ENCODE data around the gene C19orf47. TPM values are rescaled to one million over a fixed set of nuclear protein-coding genes. Genes with fewer than 3 reads are reported as not detected.

C19orf47 gene
- total RNA-seq, 1 donor from 2014 or later: 28.9 TPM

- peak overlapping the region; percentile 99 for H3K4me3 Mint-ChIP-seq
- H3K36me3 Mint-ChIP-seq (ENCODE audit: low read depth): peaks cover 16% of the 10 kb centered on the region
- intact Hi-C loops (cut with micrococcal nuclease): loop anchor here (10.0 kb wide), 2 partner anchors 288 to 332 kb away; partner anchors contain the start of gene ZNF546
Measured at GRCh38 chr19:40282920-40283319, 65.3 kb downstream of the C19orf47 start.

GRCh38 chr19:40282209-40282580, 66.0 kb downstream of the C19orf47 start:
- H3K9me3 Mint-ChIP-seq: no peaks in the 10 kb centered on the region
- intact Hi-C loops (cut with micrococcal nuclease): loop anchor here (10.0 kb wide), 2 partner anchors 287 to 333 kb away; partner anchors contain the start of gene ZNF546
- no peak for DNase-seq
- H3K27me3 Mint-ChIP-seq: peaks cover 2% of the 10 kb centered on the region
- H3K4me1 Mint-ChIP-seq: peaks cover 54% of the 10 kb centered on the region
- H3K36me3 Mint-ChIP-seq (ENCODE audit: low read depth): peaks cover 16% of the 10 kb centered on the region
- H3K27ac Mint-ChIP-seq: no peak overlapping the region
- no peak overlapping the region for H3K4me3 Mint-ChIP-seq

More at GRCh38 chr19:40282920-40283319, 65.3 kb downstream of the C19orf47 start:
- Mint-ChIP-seq H3K27me3 (peaks cover 2% of the 10 kb centered on the region), H3K4me1 (peaks cover 49% of the 10 kb centered on the region), H3K27ac (peak overlapping the region; percentile 98), H3K9me3 (no peaks in the 10 kb centered on the region)
- DNase-seq: no peak

- intact Hi-C loops (cut with micrococcal nuclease): loop anchor here (10.0 kb wide), 2 partner anchors 287 to 333 kb away; partner anchors contain the start of gene ZNF546
- Mint-ChIP-seq H3K4me1 (peaks cover 53% of the 10 kb centered on the region), H3K4me3 (no peak overlapping the region), H3K27me3 (peaks cover 2% of the 10 kb centered on the region), H3K27ac (no peak overlapping the region), H3K36me3 (ENCODE audit: low read depth) (peaks cover 16% of the 10 kb centered on the region), H3K9me3 (no peaks in the 10 kb centered on the region)
- no peak for DNase-seq
Measured at GRCh38 chr19:40281381-40282208, 66.6 kb downstream of the C19orf47 start.

- Mint-ChIP-seq H3K4me3 (peak overlapping the region; percentile 10), H3K4me1 (peaks cover 48% of the 10 kb centered on the region), H3K27me3 (peaks cover 2% of the 10 kb centered on the region), H3K27ac (peak overlapping the region; percentile 1), H3K36me3 (ENCODE audit: low read depth) (peaks cover 16% of the 10 kb centered on the region), H3K9me3 (no peaks in the 10 kb centered on the region)
- DNase-seq: no peak
- intact Hi-C loops (cut with micrococcal nuclease): loop anchor here (10.0 kb wide), 2 partner anchors 286 to 334 kb away; partner anchors contain the start of gene ZNF546
Measured at GRCh38 chr19:40280608-40281221, 67.5 kb downstream of the C19orf47 start.

- DNase-seq: no peak
- no peaks in the 10 kb centered on the region for H3K27me3 Mint-ChIP-seq
- peak overlapping the region; percentile 67 for H3K27ac Mint-ChIP-seq
Measured at GRCh38 chr19:40279761-40280607, 68.2 kb downstream of the C19orf47 start.

GRCh38 chr19:40279120-40279551, 69.1 kb downstream of the C19orf47 start:
- peaks cover 51% of the 10 kb centered on the region for H3K4me1 Mint-ChIP-seq
- intact Hi-C loops (cut with micrococcal nuclease): no loop called here
- no peak for DNase-seq
- H3K9me3 Mint-ChIP-seq: no peaks in the 10 kb centered on the region
- no peak overlapping the region for H3K27ac Mint-ChIP-seq
- H3K36me3 Mint-ChIP-seq (ENCODE audit: low read depth): peaks cover 8% of the 10 kb centered on the region
- H3K27me3 Mint-ChIP-seq: no peaks in the 10 kb centered on the region
- no peak overlapping the region for H3K4me3 Mint-ChIP-seq

More at GRCh38 chr19:40279761-40280607, 68.2 kb downstream of the C19orf47 start:
- H3K9me3 Mint-ChIP-seq: no peaks in the 10 kb centered on the region
- intact Hi-C loops (cut with micrococcal nuclease): loop anchor here (10.0 kb wide), 2 partner anchors 285 to 335 kb away; partner anchors contain the start of gene ZNF546
- H3K4me1 Mint-ChIP-seq: peaks cover 47% of the 10 kb centered on the region
- H3K36me3 Mint-ChIP-seq (ENCODE audit: low read depth): peaks cover 12% of the 10 kb centered on the region
- peak overlapping the region; percentile 10 for H3K4me3 Mint-ChIP-seq

- Mint-ChIP-seq H3K9me3 (no peaks in the 10 kb centered on the region), H3K4me1 (peaks cover 53% of the 10 kb centered on the region), H3K36me3 (ENCODE audit: low read depth) (peaks cover 13% of the 10 kb centered on the region), H3K4me3 (no peak overlapping the region), H3K27ac (no peak overlapping the region), H3K27me3 (no peaks in the 10 kb centered on the region)
- DNase-seq: no peak
- intact Hi-C loops (cut with micrococcal nuclease): no loop called here
Measured at GRCh38 chr19:40278361-40279035, 69.7 kb downstream of the C19orf47 start.

- Mint-ChIP-seq H3K36me3 (ENCODE audit: low read depth) (peaks cover 9% of the 10 kb centered on the region), H3K4me3 (no peak overlapping the region), H3K4me1 (peaks cover 44% of the 10 kb centered on the region), H3K9me3 (no peaks in the 10 kb centered on the region), H3K27me3 (no peaks in the 10 kb centered on the region), H3K27ac (peak overlapping the region; percentile 11)
- no peak for DNase-seq
- intact Hi-C loops (cut with micrococcal nuclease): no loop called here
Measured at GRCh38 chr19:40277356-40278059, 70.7 kb downstream of the C19orf47 start.

- Mint-ChIP-seq H3K36me3 (ENCODE audit: low read depth) (peaks cover 5% of the 10 kb centered on the region), H3K9me3 (no peaks in the 10 kb centered on the region), H3K4me1 (peaks cover 34% of the 10 kb centered on the region), H3K27ac (peak overlapping the region; percentile 62), H3K27me3 (no peaks in the 10 kb centered on the region), H3K4me3 (peak overlapping the region; percentile 57)
- intact Hi-C loops (cut with micrococcal nuclease): no loop called here
- DNase-seq: peak; percentile 78
Measured at GRCh38 chr19:40274585-40275544, 73.3 kb downstream of the C19orf47 start.

GRCh38 chr19:40273469-40274360, 74.5 kb downstream of the C19orf47 start:
- DNase-seq: no peak
- Mint-ChIP-seq H3K4me3 (peak overlapping the region; percentile 52), H3K4me1 (peaks cover 40% of the 10 kb centered on the region), H3K27ac (peak overlapping the region; percentile 67), H3K9me3 (no peaks in the 10 kb centered on the region), H3K36me3 (ENCODE audit: low read depth) (peaks cover 7% of the 10 kb centered on the region), H3K27me3 (no peaks in the 10 kb centered on the region)
- intact Hi-C loops (cut with micrococcal nuclease): no loop called here

- DNase-seq: no peak
- no peaks in the 10 kb centered on the region for H3K27me3 Mint-ChIP-seq
- intact Hi-C loops (cut with micrococcal nuclease): no loop called here
- no peak overlapping the region for H3K4me3 Mint-ChIP-seq
- H3K27ac Mint-ChIP-seq: no peak overlapping the region
- H3K4me1 Mint-ChIP-seq: peaks cover 38% of the 10 kb centered on the region
- H3K9me3 Mint-ChIP-seq: no peaks in the 10 kb centered on the region
- peaks cover 9% of the 10 kb centered on the region for H3K36me3 Mint-ChIP-seq (ENCODE audit: low read depth)
Measured at GRCh38 chr19:40272261-40272660, 75.9 kb downstream of the C19orf47 start.
